GM21717 (cell line): ENCODE data around the gene LYRM4.

ENCODE experiments used
- ATAC-seq: cut with Tn5 transposase; IDR thresholded peaks from one replicate; pipeline ENCODE4 v1.9.1; 2021; ENCODE audit warnings: mild to moderate bottlenecking, moderate library complexity; ENCODE audit not compliant: unreplicated experiment

LYRM4 gene

GRCh38 chr6:5247201-5247600 is 13.5 kb downstream of the LYRM4 start:
- ATAC-seq, result no peak

GRCh38 chr6:5246141-5247097 is 14.3 kb downstream of the LYRM4 start:
- ATAC-seq, result no peak

GRCh38 chr6:5243069-5243468 is 17.7 kb downstream of the LYRM4 start:
- ATAC-seq, result no peak

- ATAC-seq, result no peak
Measured at GRCh38 chr6:5241252-5241651, 19.5 kb downstream of the LYRM4 start.

GRCh38 chr6:5238336-5238735 is 22.4 kb downstream of the LYRM4 start:
- no peak for ATAC-seq

- no peak for ATAC-seq
Measured at GRCh38 chr6:5237805-5238204, 22.9 kb downstream of the LYRM4 start.

GRCh38 chr6:5235830-5236229 is 24.9 kb downstream of the LYRM4 start:
- ATAC-seq, result no peak

GRCh38 chr6:5234874-5235273 is 25.9 kb downstream of the LYRM4 start:
- no peak for ATAC-seq

GRCh38 chr6:5231289-5231688 is 29.5 kb downstream of the LYRM4 start:
- ATAC-seq, result no peak

GRCh38 chr6:5230081-5230480 is 30.7 kb downstream of the LYRM4 start:
- no peak for ATAC-seq

- no peak for ATAC-seq
Measured at GRCh38 chr6:5229356-5229755, 31.4 kb downstream of the LYRM4 start.

GRCh38 chr6:5223309-5223708 is 37.4 kb downstream of the LYRM4 start:
- no peak for ATAC-seq

GRCh38 chr6:5220443-5220842 is 40.3 kb downstream of the LYRM4 start:
- ATAC-seq, result no peak

GRCh38 chr6:5219011-5219691 is 41.6 kb downstream of the LYRM4 start:
- ATAC-seq, result no peak

GRCh38 chr6:5217356-5217755 is 43.4 kb downstream of the LYRM4 start:
- no peak for ATAC-seq

GRCh38 chr6:5215799-5216198 is 45.0 kb downstream of the LYRM4 start:
- ATAC-seq, result no peak

- no peak for ATAC-seq
Measured at GRCh38 chr6:5215159-5215558, 45.6 kb downstream of the LYRM4 start.

GRCh38 chr6:5214570-5215052 is 46.1 kb downstream of the LYRM4 start:
- ATAC-seq, result no peak

- no peak for ATAC-seq
Measured at GRCh38 chr6:5213836-5214235, 46.9 kb downstream of the LYRM4 start.

GRCh38 chr6:5211492-5211891 is 49.3 kb downstream of the LYRM4 start:
- ATAC-seq, result no peak

GRCh38 chr6:5208471-5208971 is 52.2 kb downstream of the LYRM4 start:
- no peak for ATAC-seq

GRCh38 chr6:5208057-5208456 is 52.7 kb downstream of the LYRM4 start:
- ATAC-seq, result no peak
